H1 (cell line): ENCODE results near the gene KNOP1.

Experiments
- TF ChIP-seq, protein P1 (sequence below): IDR thresholded peaks from 2 replicates; pipeline ENCODE4 v1.6.1; 2012; ENCODE audit warnings: low read length, inconsistent platforms
- TF ChIP-seq, protein P2 (sequence below), 3 experiments: IDR thresholded peaks; 1 replicate in 2 of 3; 2 replicates in 1 of 3; pipeline versions ENCODE4 v1.5.1 to v1.6.1; 2011; ENCODE audit warnings: low read length in 3 of 3, mild to moderate bottlenecking in 3 of 3, inconsistent platforms in 2 of 3, low read depth in 1 of 3, moderate library complexity in 1 of 3; ENCODE audit not compliant: insufficient read depth in 1 of 3; ENCODE audit errors: control extremely low read depth in 1 of 3

DNA sequence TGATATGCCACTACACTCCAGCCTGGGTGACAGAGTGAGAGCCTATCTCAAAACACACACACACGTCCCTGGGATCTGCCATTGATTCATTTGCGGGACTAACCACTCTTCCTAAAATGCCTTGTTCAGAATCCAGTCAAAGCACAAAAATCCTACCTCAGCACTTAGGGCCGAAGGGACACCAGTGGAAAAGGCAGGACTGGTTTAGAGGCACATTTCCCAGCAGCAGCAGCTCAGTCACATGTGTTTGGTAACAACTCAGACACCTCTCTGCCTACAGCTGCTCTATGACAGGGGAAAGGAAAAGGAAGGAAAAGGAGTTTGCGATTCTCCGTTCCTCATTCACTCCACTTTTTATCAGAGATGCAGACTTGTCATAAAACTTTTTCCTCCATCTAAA is 12.2 kb downstream of the KNOP1 start:
- TF ChIP-seq, protein P1, sequence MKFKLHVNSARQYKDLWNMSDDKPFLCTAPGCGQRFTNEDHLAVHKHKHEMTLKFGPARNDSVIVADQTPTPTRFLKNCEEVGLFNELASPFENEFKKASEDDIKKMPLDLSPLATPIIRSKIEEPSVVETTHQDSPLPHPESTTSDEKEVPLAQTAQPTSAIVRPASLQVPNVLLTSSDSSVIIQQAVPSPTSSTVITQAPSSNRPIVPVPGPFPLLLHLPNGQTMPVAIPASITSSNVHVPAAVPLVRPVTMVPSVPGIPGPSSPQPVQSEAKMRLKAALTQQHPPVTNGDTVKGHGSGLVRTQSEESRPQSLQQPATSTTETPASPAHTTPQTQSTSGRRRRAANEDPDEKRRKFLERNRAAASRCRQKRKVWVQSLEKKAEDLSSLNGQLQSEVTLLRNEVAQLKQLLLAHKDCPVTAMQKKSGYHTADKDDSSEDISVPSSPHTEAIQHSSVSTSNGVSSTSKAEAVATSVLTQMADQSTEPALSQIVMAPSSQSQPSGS, result no peak
- TF ChIP-seq, protein P2, sequence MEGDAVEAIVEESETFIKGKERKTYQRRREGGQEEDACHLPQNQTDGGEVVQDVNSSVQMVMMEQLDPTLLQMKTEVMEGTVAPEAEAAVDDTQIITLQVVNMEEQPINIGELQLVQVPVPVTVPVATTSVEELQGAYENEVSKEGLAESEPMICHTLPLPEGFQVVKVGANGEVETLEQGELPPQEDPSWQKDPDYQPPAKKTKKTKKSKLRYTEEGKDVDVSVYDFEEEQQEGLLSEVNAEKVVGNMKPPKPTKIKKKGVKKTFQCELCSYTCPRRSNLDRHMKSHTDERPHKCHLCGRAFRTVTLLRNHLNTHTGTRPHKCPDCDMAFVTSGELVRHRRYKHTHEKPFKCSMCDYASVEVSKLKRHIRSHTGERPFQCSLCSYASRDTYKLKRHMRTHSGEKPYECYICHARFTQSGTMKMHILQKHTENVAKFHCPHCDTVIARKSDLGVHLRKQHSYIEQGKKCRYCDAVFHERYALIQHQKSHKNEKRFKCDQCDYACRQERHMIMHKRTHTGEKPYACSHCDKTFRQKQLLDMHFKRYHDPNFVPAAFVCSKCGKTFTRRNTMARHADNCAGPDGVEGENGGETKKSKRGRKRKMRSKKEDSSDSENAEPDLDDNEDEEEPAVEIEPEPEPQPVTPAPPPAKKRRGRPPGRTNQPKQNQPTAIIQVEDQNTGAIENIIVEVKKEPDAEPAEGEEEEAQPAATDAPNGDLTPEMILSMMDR (IDR thresholded peaks at IDR 0.05; ENCODE audit: control extremely low read depth in 1 of 3, insufficient read depth in 1 of 3, low read depth in 1 of 3, low read length in 3 of 3), result no peak
